H1 (cell line): ENCODE results near the gene USP7. TPM values are rescaled to one million over a fixed set of nuclear protein-coding genes. Genes with fewer than 3 reads are reported as not detected.

Experiments used
- CTCF ChIA-PET: fragments of 300-600 bp; sonication (Branson Sonifier 250); formaldehyde crosslinking; loops from one replicate; lab custom pipeline; 2021; ENCODE audit not compliant: partially characterized antibody; lab: Charles Lee
- POLR2A ChIA-PET: fragments of 300-600 bp; sonication (Branson Sonifier 250); formaldehyde crosslinking; loops from one replicate; lab custom pipeline; 2021; ENCODE audit warnings: inconsistent platforms; ENCODE audit not compliant: partially characterized antibody; lab: Charles Lee
- DNase-seq, 2 experiments: peaks; one replicate each; pipeline versions ENCODE4 v3.0.0 to v3.0.0-alpha.2; 2010 to 2022; ENCODE audit warnings: low spot score in 2 of 2, low read depth in 1 of 2, mixed read lengths in 1 of 2
- FAIRE-seq: peaks from 2 replicates; lab custom pipeline; 2011; peaks lifted over from hg19 to GRCh38; lab: Jason Lieb, UNC
- H2AFZ ChIP-seq: 2 replicates; pipeline ENCODE4 v1.8.1; 2012; ENCODE audit warnings: low read length, inconsistent platforms
- H2AK5ac ChIP-seq: 2 replicates; pipeline ENCODE4 v1.6.1; 2013; ENCODE audit warnings: low read depth, low read length
- H2BK120ac ChIP-seq: replicated peaks from 2 replicates; pipeline ENCODE3; 2013; ENCODE audit warnings: low read depth, low read length, inconsistent platforms
- H2BK12ac ChIP-seq: 2 replicates; pipeline ENCODE4 v1.6.1; 2013; ENCODE audit warnings: low read depth, low read length
- H2BK15ac ChIP-seq: 2 replicates; pipeline ENCODE4 v1.6.1; 2013; ENCODE audit warnings: low read length
- H2BK20ac ChIP-seq: 2 replicates; pipeline ENCODE4 v1.6.1; 2013; ENCODE audit warnings: low read length
- H2BK5ac ChIP-seq: 2 replicates; pipeline ENCODE4 v1.6.1; 2013; ENCODE audit warnings: low read depth, low read length
- H3K14ac ChIP-seq: 2 replicates; pipeline ENCODE4 v1.6.1; 2013; ENCODE audit warnings: inconsistent platforms; ENCODE audit not compliant: insufficient read length
- H3K18ac ChIP-seq: 2 replicates; pipeline ENCODE4 v1.6.1; 2013; ENCODE audit warnings: low read length; ENCODE audit errors: extremely low read depth
- H3K23ac ChIP-seq: 2 replicates; pipeline ENCODE4 v1.6.1; 2013; ENCODE audit warnings: inconsistent platforms; ENCODE audit not compliant: insufficient read length
- H3K23me2 ChIP-seq: 2 replicates; pipeline ENCODE4 v1.6.1; 2013; ENCODE audit warnings: low read depth, low read length
- H3K27ac ChIP-seq: 2 replicates; pipeline ENCODE4 v1.6.1; 2011; ENCODE audit warnings: low read depth, low read length, inconsistent platforms
- H3K27me3 ChIP-seq, 4 experiments: replicated peaks in 1 of 4; 1 replicate in 1 of 4; 2 replicates in 3 of 4; pipeline versions ENCODE4 v1.6.1 to v1.8.1; 2011 to 2013; ENCODE audit warnings: low read length in 3 of 4, mild to moderate bottlenecking in 3 of 4, inconsistent platforms in 2 of 4, mixed read lengths in 2 of 4, moderate library complexity in 1 of 4; ENCODE audit not compliant: control insufficient read depth in 3 of 4, insufficient read depth in 3 of 4; ENCODE audit errors: extremely low read depth in 1 of 4
- H3K36me3 ChIP-seq, 4 experiments: 2 replicates each; pipeline versions ENCODE4 v1.6.1 to v1.8.1; 2011 to 2013; ENCODE audit warnings: mild to moderate bottlenecking in 4 of 4, low read length in 3 of 4, moderate library complexity in 2 of 4, control low read depth in 1 of 4, inconsistent platforms in 1 of 4; ENCODE audit not compliant: insufficient read depth in 4 of 4, control insufficient read depth in 2 of 4
- H3K4ac ChIP-seq: replicated peaks from 2 replicates; pipeline ENCODE3; 2013; ENCODE audit warnings: low read length, low read depth, mixed read lengths, inconsistent platforms; ENCODE audit not compliant: insufficient read length
- H3K4me1 ChIP-seq, 4 experiments: replicated peaks in 1 of 4; 1 replicate in 1 of 4; 2 replicates in 3 of 4; pipeline versions ENCODE4 v1.6.1 to v1.8.1; 2011 to 2013; ENCODE audit warnings: low read length in 3 of 4, inconsistent platforms in 2 of 4, mixed read lengths in 1 of 4; ENCODE audit not compliant: insufficient read depth in 4 of 4, control insufficient read depth in 3 of 4
- H3K4me2 ChIP-seq, 2 experiments: 2 replicates each; pipeline versions ENCODE4 v1.6.1 to v1.8.1; 2011 to 2013; ENCODE audit warnings: low read depth in 2 of 2, low read length in 2 of 2, control low read depth in 1 of 2, inconsistent platforms in 1 of 2, mild to moderate bottlenecking in 1 of 2; ENCODE audit not compliant: insufficient read depth in 1 of 2
- H3K4me3 ChIP-seq, 4 experiments: fragments of 200-600, 300-600 bp in 1 of 4; sonication (generic), shearing (Covaris generic), sonication (Bioruptor Twin) in 1 of 4; 2 replicates each; pipeline versions ENCODE4 v1.5.1 to v1.8.1; 2011 to 2016; ENCODE audit warnings: low read length in 4 of 4, low read depth in 3 of 4, control low read depth in 2 of 4, inconsistent platforms in 2 of 4, mild to moderate bottlenecking in 2 of 4, mixed read lengths in 1 of 4, moderate library complexity in 1 of 4; ENCODE audit not compliant: insufficient read depth in 2 of 4; ENCODE audit errors: extremely low read depth in 1 of 4
- H3K56ac ChIP-seq: replicated peaks from 2 replicates; pipeline ENCODE3; 2013; ENCODE audit warnings: low read depth, mild to moderate bottlenecking, mixed read lengths, low read length, inconsistent platforms; ENCODE audit not compliant: insufficient read length
- H3K79me1 ChIP-seq: 2 replicates; pipeline ENCODE4 v1.6.1; 2013; ENCODE audit warnings: low read depth, low read length, control low read depth
- H3K79me2 ChIP-seq, 2 experiments: 2 replicates each; pipeline versions ENCODE4 v1.6.1 to v1.8.1; 2012 to 2013; ENCODE audit warnings: low read length in 2 of 2, mild to moderate bottlenecking in 2 of 2, inconsistent platforms in 1 of 2; ENCODE audit not compliant: insufficient read depth in 2 of 2, control insufficient read depth in 1 of 2
- H3K9ac ChIP-seq, 4 experiments: replicated peaks in 1 of 4; 1 replicate in 1 of 4; 2 replicates in 3 of 4; pipeline versions ENCODE4 v1.6.1 to v1.8.1; 2011 to 2013; ENCODE audit warnings: low read depth in 3 of 4, low read length in 3 of 4, control low read depth in 2 of 4, mild to moderate bottlenecking in 2 of 4, moderate library complexity in 2 of 4, inconsistent platforms in 1 of 4; ENCODE audit errors: extremely low read depth in 1 of 4
- H3K9me3 ChIP-seq, 2 experiments: 2 replicates each; pipeline versions ENCODE4 v1.6.1 to v1.8.1; 2012 to 2013; ENCODE audit warnings: mild to moderate bottlenecking in 2 of 2, moderate library complexity in 2 of 2, control low read depth in 1 of 2, inconsistent platforms in 1 of 2, low read depth in 1 of 2, low read length in 1 of 2, mixed read lengths in 1 of 2; ENCODE audit not compliant: insufficient read depth in 2 of 2
- H4K20me1 ChIP-seq, 2 experiments: replicated peaks in 1 of 2; 2 replicates each; pipeline versions ENCODE3 to v1.8.1; 2011 to 2013; ENCODE audit warnings: inconsistent platforms in 2 of 2, low read length in 2 of 2, mild to moderate bottlenecking in 1 of 2; ENCODE audit not compliant: insufficient read depth in 2 of 2, control insufficient read depth in 1 of 2
- H4K5ac ChIP-seq: 2 replicates; pipeline ENCODE4 v1.6.1; 2013; ENCODE audit warnings: low read length, low read depth, mixed read lengths, inconsistent platforms; ENCODE audit not compliant: insufficient read length
- H4K8ac ChIP-seq: 2 replicates; pipeline ENCODE4 v1.8.0; 2013; ENCODE audit warnings: mild to moderate bottlenecking, moderate library complexity, low read length, inconsistent platforms; ENCODE audit not compliant: insufficient read depth; ENCODE audit errors: extremely low read depth
- H4K91ac ChIP-seq: replicated peaks from 2 replicates; pipeline ENCODE3; 2013; ENCODE audit warnings: low read length, mixed read lengths, inconsistent platforms; ENCODE audit not compliant: insufficient read length
- CTCF ChIP-seq, 3 experiments: IDR thresholded peaks; 1 replicate in 2 of 3; 2 replicates in 1 of 3; pipeline versions ENCODE4 v1.5.1 to v1.6.1; 2011; ENCODE audit warnings: low read length in 3 of 3, mild to moderate bottlenecking in 3 of 3, inconsistent platforms in 2 of 3, low read depth in 1 of 3, moderate library complexity in 1 of 3; ENCODE audit not compliant: insufficient read depth in 1 of 3; ENCODE audit errors: control extremely low read depth in 1 of 3
- GABPA ChIP-seq: IDR thresholded peaks from 2 replicates; pipeline ENCODE4 v1.6.1; 2011; ENCODE audit warnings: mild to moderate bottlenecking, low read length, moderate library complexity, borderline replicate concordance; ENCODE audit not compliant: insufficient read depth
- PHF8 ChIP-seq: fragments of 200-600 bp; sonication (generic); conservative IDR thresholded peaks from 2 replicates; pipeline ENCODE4 v1.7.1; 2012; ENCODE audit warnings: low read depth, mild to moderate bottlenecking, inconsistent platforms, low read length, moderate library complexity
- POLR2A ChIP-seq, 2 experiments: IDR thresholded peaks; 1 replicate in 1 of 2; 2 replicates in 1 of 2; pipeline ENCODE4 v1.6.1; 2011; ENCODE audit warnings: low read depth in 2 of 2, low read length in 2 of 2, mild to moderate bottlenecking in 2 of 2; ENCODE audit errors: control extremely low read depth in 1 of 2
- RAD21 ChIP-seq, 2 experiments: IDR thresholded peaks in 1 of 2; conservative IDR thresholded peaks in 1 of 2; 2 replicates each; pipeline ENCODE4 v1.6.1; 2011; ENCODE audit warnings: low read depth in 2 of 2, low read length in 2 of 2, improper control_type of control experiment in 1 of 2, inconsistent platforms in 1 of 2, mild to moderate bottlenecking in 1 of 2, moderate library complexity in 1 of 2
- TBP ChIP-seq: IDR thresholded peaks from 2 replicates; pipeline ENCODE4 v1.6.1; 2011; ENCODE audit warnings: low read depth, low read length, improper control_type of control experiment
- WGBS, 2 experiments: shearing (Covaris generic) in 1 of 2; methylation state at CpG; one replicate each; pipeline versions ENCODE4 v1.1.6 to v1.1.7; 2013 to 2015; ENCODE audit warnings: low lambda C conversion rate in 2 of 2, mixed read lengths in 2 of 2, inconsistent platforms in 1 of 2, low coverage in 1 of 2, missing lambda C conversion rate in 1 of 2; ENCODE audit not compliant: insufficient replicate concordance in 2 of 2, insufficient coverage in 1 of 2, insufficient read length in 1 of 2; ENCODE audit errors: extremely low coverage in 1 of 2, missing lambda C conversion rate in 1 of 2; 5-methylcytosine and 5-hydroxymethylcytosine counted together
- polyA plus RNA-seq, 7 experiments: library from polyadenylated mRNA; depleted of rRNA in 3 of 7; stranded (reverse) in 5 of 7; unstranded in 2 of 7; fragments of >200 nt in 5 of 7; fragments of 200-250 nt in 2 of 7; gene quantifications; 1 replicate in 5 of 7; 2 replicates in 1 of 7; 4 replicates in 1 of 7; pipeline versions ENCODE4 v1.2.1 to v1.2.3, GENCODE V29; 2011 to 2013; ENCODE audit warnings: missing spikeins in 2 of 7, mixed read lengths in 2 of 7
- total RNA-seq: library from RNA; stranded (reverse); fragmentation: NEBNext Ultra II Directional; extraction: Animal tissue kit (Norgen Biotek cat#: 25700); gene quantifications from 2 replicates; pipeline ENCODE4 v1.2.1, GENCODE V29; 2021

USP7 gene
- total and polyA plus RNA-seq, 2 of the 8 experiments (the other 6 are each of a cell fraction or from before 2014, with no cell fraction given), result 21.3 to 211 TPM

GRCh38 chr16:8869212-8869987 lies 94.3 kb downstream of the USP7 start:
- Histone ChIP-seq H4K20me1 (peaks cover 3 to 18% of the 10 kb centered on the region in 2 experiments), H3K4me2 (peak overlapping the region; percentile 76 to 99), H4K8ac (peak overlapping the region; percentile 87; the same call in 1 of the 2 replicates), H2BK12ac (no peak overlapping the region), H4K5ac (no peak overlapping the region), H2BK120ac (peak overlapping the region; percentile 66), H3K23ac (no peak overlapping the region), H3K9ac (peak overlapping the region in 3 of 4 experiments; percentile 22 to 50 (median 43); a peak in 5 of 7 replicates), H3K79me1 (peaks cover 8% of the 10 kb centered on the region), H2AFZ (peak overlapping the region; percentile 82), H3K4me3 (peak overlapping the region; percentile 14 to 64 (median 51); a peak in 7 of 8 replicates), H2AK5ac (no peak overlapping the region), H3K27ac (no peak overlapping the region; the same call in 1 of the 2 replicates), H3K4me1 (peaks cover 13 to 20% (median 19%) of the 10 kb centered on the region in 4 experiments), H3K23me2 (peaks cover 18% of the 10 kb centered on the region), H2BK15ac (peak overlapping the region; percentile 88; the same call in 1 of the 2 replicates)
- FAIRE-seq (no peak), DNase-seq (no peak)
- POLR2A ChIA-PET, result interaction anchor here (0.7 to 29.1 kb wide), 11 partner anchors 4 to 503 kb away, joined by 3 to 456 read pairs (median 5); partner anchors contain the start of genes CARHSP1, HAPSTR1 and LITAFD
- CTCF ChIA-PET, result interaction anchor here (1.1 to 10.5 kb wide), 5 partner anchors 9 to 139 kb away, joined by 4 to 90 read pairs (median 5); partner anchors contain the start of gene LITAFD
- TF ChIP-seq GABPA (peak; percentile 41; the same call in 1 of the 2 replicates), CTCF (IDR thresholded peaks at IDR 0.05; ENCODE audit: control extremely low read depth in 1 of 3, insufficient read depth in 1 of 3, low read depth in 1 of 3, low read length in 3 of 3) (peak in 2 of 3 experiments; percentile 5 to 50; a peak in 3 of 4 replicates), RAD21 (IDR thresholded peaks at IDR 0.05 in 1 of 2, conservative IDR thresholded peaks at IDR 0.05 in 1 of 2; ENCODE audit: low read depth in 2 of 2, low read length in 2 of 2) (peak in 1 of 2 experiments; percentile 20; a peak in 2 of 4 replicates), TBP (peak; percentile 43; the same call in 1 of the 2 replicates), PHF8 (no peak), POLR2A (IDR thresholded peaks at IDR 0.05; ENCODE audit: control extremely low read depth in 1 of 2, low read depth in 2 of 2, low read length in 2 of 2) (0 out of 3 replicates have a peak, but pooled peaks of 1 of the 2 experiments have one; percentile 23)
- TF ChIP-seq, all 59 proteins: peak for 5
- Histone ChIP-seq H3K9me3 (no peaks in the 10 kb centered on the region), H2BK5ac (no peak overlapping the region), H3K56ac (peak overlapping the region; percentile 66), H3K4ac (no peak overlapping the region), H3K27me3 (no peaks in the 10 kb centered on the region), H3K79me2 (peaks cover 13 to 34% of the 10 kb centered on the region in 2 experiments), H4K91ac (peak overlapping the region; percentile 84), H3K18ac (no peak overlapping the region; the same call in 1 of the 2 replicates), H3K36me3 (peaks cover 0 to 7% (median 0%) of the 10 kb centered on the region in 4 experiments; a peak in 2 of 8 replicates), H3K14ac (no peak overlapping the region), H2BK20ac (no peak overlapping the region)
- WGBS, 2 experiments, result 24% methylated on average over 24 of the region's 37 CpGs; no CpG with 5 or more reads in 1 of the 2 experiments
